Measurements from ENCODE around the gene KRTAP29-1.
"Not testable (repeated sequence)": the region's sequence is repeated elsewhere in the genome, so short reads cannot be mapped to it uniquely, and the experiment has no call there.

KRTAP29-1 gene

GRCh38 chr17:41264599-41264998, 38.1 kb downstream of the KRTAP29-1 start:
- peak; percentile 0 for DNase-seq (ENCODE audit: low spot score)
- in situ Hi-C loops (cut with MboI; ENCODE audit: low sequenced_read_pairs, unreplicated experiment) = no loop called here
- no peak for TF ChIP-seq CTCF (IDR thresholded peaks at IDR 0.05; ENCODE audit: borderline replicate concordance, control extremely low read depth, extremely low read depth, insufficient read depth, missing control alignments)

GRCh38 chr17:41263212-41263611, 39.4 kb downstream of the KRTAP29-1 start:
- in situ Hi-C loops (cut with MboI; ENCODE audit: low sequenced_read_pairs, unreplicated experiment) = no loop called here
- no peak for TF ChIP-seq CTCF (IDR thresholded peaks at IDR 0.05; ENCODE audit: borderline replicate concordance, control extremely low read depth, extremely low read depth, insufficient read depth, missing control alignments)
- DNase-seq (ENCODE audit: low spot score) = peak; percentile 1

- no peak for TF ChIP-seq CTCF (IDR thresholded peaks at IDR 0.05; ENCODE audit: borderline replicate concordance, control extremely low read depth, extremely low read depth, insufficient read depth, missing control alignments)
- in situ Hi-C loops (cut with MboI; ENCODE audit: low sequenced_read_pairs, unreplicated experiment) = no loop called here
- no peak for DNase-seq (ENCODE audit: low spot score)
These were observed 44.2 kb downstream of the KRTAP29-1 start for GRCh38 chr17:41258406-41258805.

GRCh38 chr17:41256291-41256685, 46.4 kb downstream of the KRTAP29-1 start:
- no peak for TF ChIP-seq CTCF (IDR thresholded peaks at IDR 0.05; ENCODE audit: borderline replicate concordance, control extremely low read depth, extremely low read depth, insufficient read depth, missing control alignments)
- peak; percentile 0 for DNase-seq (ENCODE audit: low spot score)
- in situ Hi-C loops (cut with MboI; ENCODE audit: low sequenced_read_pairs, unreplicated experiment) = no loop called here

- in situ Hi-C loops (cut with MboI; ENCODE audit: low sequenced_read_pairs, unreplicated experiment) = not testable (repeated sequence)
- DNase-seq (ENCODE audit: low spot score) = peak; percentile 1
These were observed 47.0 kb downstream of the KRTAP29-1 start, which contains the start of gene KRTAP9-9 for GRCh38 chr17:41255381-41256290. Gene KRTAP9-9 (plus strand): TSS chr17:41255384.

GRCh38 chr17:41254861-41255260, 47.8 kb downstream of the KRTAP29-1 start:
- in situ Hi-C loops (cut with MboI; ENCODE audit: low sequenced_read_pairs, unreplicated experiment) = no loop called here
- no peak for DNase-seq (ENCODE audit: low spot score)
- TF ChIP-seq CTCF (IDR thresholded peaks at IDR 0.05; ENCODE audit: borderline replicate concordance, control extremely low read depth, extremely low read depth, insufficient read depth, missing control alignments) = no peak

Data from GM13976 (cell line).